Measurements from ENCODE around the gene SMTNL1.

- no peak for TF ChIP-seq POLR2A (IDR thresholded peaks at IDR 0.05)
- TF ChIP-seq, protein P1, sequence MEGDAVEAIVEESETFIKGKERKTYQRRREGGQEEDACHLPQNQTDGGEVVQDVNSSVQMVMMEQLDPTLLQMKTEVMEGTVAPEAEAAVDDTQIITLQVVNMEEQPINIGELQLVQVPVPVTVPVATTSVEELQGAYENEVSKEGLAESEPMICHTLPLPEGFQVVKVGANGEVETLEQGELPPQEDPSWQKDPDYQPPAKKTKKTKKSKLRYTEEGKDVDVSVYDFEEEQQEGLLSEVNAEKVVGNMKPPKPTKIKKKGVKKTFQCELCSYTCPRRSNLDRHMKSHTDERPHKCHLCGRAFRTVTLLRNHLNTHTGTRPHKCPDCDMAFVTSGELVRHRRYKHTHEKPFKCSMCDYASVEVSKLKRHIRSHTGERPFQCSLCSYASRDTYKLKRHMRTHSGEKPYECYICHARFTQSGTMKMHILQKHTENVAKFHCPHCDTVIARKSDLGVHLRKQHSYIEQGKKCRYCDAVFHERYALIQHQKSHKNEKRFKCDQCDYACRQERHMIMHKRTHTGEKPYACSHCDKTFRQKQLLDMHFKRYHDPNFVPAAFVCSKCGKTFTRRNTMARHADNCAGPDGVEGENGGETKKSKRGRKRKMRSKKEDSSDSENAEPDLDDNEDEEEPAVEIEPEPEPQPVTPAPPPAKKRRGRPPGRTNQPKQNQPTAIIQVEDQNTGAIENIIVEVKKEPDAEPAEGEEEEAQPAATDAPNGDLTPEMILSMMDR (IDR thresholded peaks at IDR 0.05): no peak
Observed at GRCh38 chr11:57544566-57544965, 7.2 kb downstream of the SMTNL1 start.

Measured in right lobe of liver (tissue), 4 donors.